HFF-Myc (cell line): ENCODE results near the gene PRCC.

Source experiments
- DNase-seq: peaks from one replicate; pipeline ENCODE4 v3.0.0-alpha.2; 2011; ENCODE audit warnings: low read depth; ENCODE audit errors: extremely low read depth
- H3K4me3 ChIP-seq: replicated peaks from 2 replicates; pipeline ENCODE4 v1.5.1; 2011; ENCODE audit warnings: low read depth, mild to moderate bottlenecking, control low read depth, low read length
- TF ChIP-seq, protein P1 (sequence below): IDR thresholded peaks from 2 replicates; pipeline ENCODE4 v1.5.1; 2012; ENCODE audit warnings: mild to moderate bottlenecking, low read depth, low read length, control low read depth; ENCODE audit errors: missing control alignments

PRCC gene

DNA sequence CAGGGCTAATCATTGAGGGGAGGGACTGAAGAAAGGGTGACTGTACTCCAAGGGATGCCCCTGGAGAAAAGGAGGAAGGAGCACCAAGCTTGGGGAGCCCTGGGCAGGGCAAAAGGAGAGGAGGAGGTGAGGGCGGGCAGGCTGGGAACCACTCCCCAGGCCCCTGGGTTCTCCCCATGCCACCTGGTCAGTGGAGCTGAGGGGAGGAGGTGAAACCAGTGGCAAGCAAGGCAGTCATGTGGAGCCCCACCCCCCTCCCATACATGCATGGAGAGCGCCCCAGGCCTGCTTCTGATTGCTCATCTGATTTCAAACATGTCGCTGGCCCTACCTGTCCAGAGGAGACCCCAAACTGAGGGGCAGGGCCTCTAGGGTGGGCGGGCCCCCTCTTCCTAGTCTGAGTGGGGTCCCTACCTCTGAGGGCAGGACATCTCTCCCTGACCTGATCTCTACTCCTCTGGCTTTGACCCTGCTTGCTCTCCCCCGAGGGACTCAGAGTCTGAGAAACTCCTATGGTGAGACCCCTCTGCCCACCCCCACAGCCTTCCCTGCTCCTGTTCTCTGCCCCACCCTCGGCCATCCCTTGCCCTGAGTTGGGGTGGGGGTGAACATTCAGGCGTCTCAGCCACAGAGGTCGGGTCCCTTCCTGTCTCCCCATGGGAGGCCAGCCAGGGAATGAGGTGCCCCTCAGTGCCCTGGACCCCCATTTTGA is 73.0 kb downstream of the PRCC start:
- TF ChIP-seq, protein P1, sequence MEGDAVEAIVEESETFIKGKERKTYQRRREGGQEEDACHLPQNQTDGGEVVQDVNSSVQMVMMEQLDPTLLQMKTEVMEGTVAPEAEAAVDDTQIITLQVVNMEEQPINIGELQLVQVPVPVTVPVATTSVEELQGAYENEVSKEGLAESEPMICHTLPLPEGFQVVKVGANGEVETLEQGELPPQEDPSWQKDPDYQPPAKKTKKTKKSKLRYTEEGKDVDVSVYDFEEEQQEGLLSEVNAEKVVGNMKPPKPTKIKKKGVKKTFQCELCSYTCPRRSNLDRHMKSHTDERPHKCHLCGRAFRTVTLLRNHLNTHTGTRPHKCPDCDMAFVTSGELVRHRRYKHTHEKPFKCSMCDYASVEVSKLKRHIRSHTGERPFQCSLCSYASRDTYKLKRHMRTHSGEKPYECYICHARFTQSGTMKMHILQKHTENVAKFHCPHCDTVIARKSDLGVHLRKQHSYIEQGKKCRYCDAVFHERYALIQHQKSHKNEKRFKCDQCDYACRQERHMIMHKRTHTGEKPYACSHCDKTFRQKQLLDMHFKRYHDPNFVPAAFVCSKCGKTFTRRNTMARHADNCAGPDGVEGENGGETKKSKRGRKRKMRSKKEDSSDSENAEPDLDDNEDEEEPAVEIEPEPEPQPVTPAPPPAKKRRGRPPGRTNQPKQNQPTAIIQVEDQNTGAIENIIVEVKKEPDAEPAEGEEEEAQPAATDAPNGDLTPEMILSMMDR, result no peak
- no peak for DNase-seq
- H3K4me3 ChIP-seq, result no peak overlapping the region

GRCh38 chr1:156840898-156841279 is 73.6 kb downstream of the PRCC start:
- DNase-seq, result no peak

GRCh38 chr1:156841295-156841855 is 74.0 kb downstream of the PRCC start:
- TF ChIP-seq, protein P1, result no peak
- no peak for DNase-seq
- H3K4me3 ChIP-seq, result no peak overlapping the region

More at GRCh38 chr1:156840898-156841279, 73.6 kb downstream of the PRCC start:
- no peak overlapping the region for H3K4me3 ChIP-seq
- TF ChIP-seq, protein P1, result no peak

- TF ChIP-seq, protein P1, result no peak
- H3K4me3 ChIP-seq, result no peak overlapping the region
- no peak for DNase-seq
Observed at GRCh38 chr1:156842618-156843300, 75.4 kb downstream of the PRCC start.

DNA sequence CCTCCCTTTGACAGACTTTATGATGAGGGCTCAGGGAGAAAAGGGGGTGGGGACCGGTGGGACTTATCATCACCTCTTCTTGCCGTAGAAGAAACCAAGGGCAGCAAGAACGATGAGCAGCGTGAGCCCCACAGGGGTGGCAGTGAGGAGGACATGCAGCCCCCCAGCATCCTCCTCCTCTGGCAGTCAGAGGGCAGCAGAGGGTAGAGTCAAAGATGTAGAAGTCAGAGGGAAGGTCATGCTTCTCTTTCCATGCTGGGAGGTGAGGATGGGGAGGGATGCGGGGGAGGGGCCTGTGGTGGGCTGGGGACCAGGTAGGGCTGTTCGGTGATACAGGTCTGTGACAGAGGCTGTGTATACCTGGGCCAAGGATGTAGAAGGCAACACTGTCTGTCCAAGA is 76.8 kb downstream of the PRCC start:
- no peak for DNase-seq
- TF ChIP-seq, protein P1, result no peak
- no peak overlapping the region for H3K4me3 ChIP-seq

DNA sequence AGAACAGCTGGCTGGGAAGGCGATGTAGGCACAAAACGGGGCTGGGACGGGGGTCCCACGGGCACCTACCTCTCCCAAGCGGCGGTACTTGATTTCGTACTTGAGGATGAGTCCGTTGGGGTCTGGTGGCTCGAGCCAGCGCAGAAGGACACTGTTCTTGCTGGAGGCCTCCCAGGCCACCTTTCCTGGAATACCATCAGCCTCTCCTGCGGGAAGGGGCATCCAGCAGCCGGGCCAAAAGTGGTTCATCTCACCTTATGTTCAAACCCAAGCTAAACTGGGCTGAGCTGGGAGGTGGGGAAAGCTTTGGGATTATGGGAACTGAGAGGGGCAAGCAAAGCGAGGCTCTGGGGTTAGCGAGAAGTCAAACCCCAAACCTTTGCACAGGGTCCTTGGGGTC is 77.3 kb downstream of the PRCC start:
- TF ChIP-seq, protein P1, result no peak
- H3K4me3 ChIP-seq, result no peak overlapping the region
- DNase-seq, result no peak
